SKM-1 (cell line): ENCODE results near the gene RIN1.
A peak's percentile ranks its signal among the peaks of the same experiment; 100 is the strongest.

Experiments used
- DNase-seq: peaks from one replicate; lab custom pipeline; 2025; ENCODE audit not compliant: unreplicated experiment; lab: John Stamatoyannopoulos, UW

Gene RIN1

GRCh38 chr11:66302656-66303055, 33.6 kb downstream of the RIN1 start:
- DNase-seq = no peak

GRCh38 chr11:66299186-66299585, 37.0 kb downstream of the RIN1 start:
- DNase-seq = no peak

- DNase-seq = no peak
Measured at GRCh38 chr11:66297610-66298009, 38.6 kb downstream of the RIN1 start.

- DNase-seq = no peak
Measured at GRCh38 chr11:66294626-66295620, 41.3 kb downstream of the RIN1 start.

- DNase-seq = no peak
Measured at GRCh38 chr11:66293777-66294625, 42.2 kb downstream of the RIN1 start.

GRCh38 chr11:66293352-66293751, 42.9 kb downstream of the RIN1 start:
- no peak for DNase-seq

- DNase-seq = no peak
Measured at GRCh38 chr11:66292543-66293332, 43.5 kb downstream of the RIN1 start.

GRCh38 chr11:66291706-66292542, 44.3 kb downstream of the RIN1 start, which contains the start of gene TMEM151A:
Gene TMEM151A (plus strand): TSS chr11:66291894. CDS start chr11:66292014, 120 bp downstream.
- no peak for DNase-seq

GRCh38 chr11:66291303-66291705, 44.9 kb downstream of the RIN1 start:
- no peak for DNase-seq

- DNase-seq = no peak
Measured at GRCh38 chr11:66290330-66290621, 46.0 kb downstream of the RIN1 start.

GRCh38 chr11:66289548-66290329, 46.5 kb downstream of the RIN1 start:
- DNase-seq = peak; percentile 46

- DNase-seq = peak; percentile 97
Measured at GRCh38 chr11:66288671-66289547, 47.3 kb downstream of the RIN1 start, which contains the start of gene YIF1A. Gene YIF1A (minus strand): TSS chr11:66289143. CDS start chr11:66288985, 158 bp downstream.

- DNase-seq = no peak
Measured at GRCh38 chr11:66287889-66288670, 48.2 kb downstream of the RIN1 start.

GRCh38 chr11:66287211-66287888, 48.9 kb downstream of the RIN1 start:
- no peak for DNase-seq

GRCh38 chr11:66286699-66287098, 49.5 kb downstream of the RIN1 start:
- no peak for DNase-seq

- DNase-seq = no peak
Measured at GRCh38 chr11:66285250-66285947, 50.8 kb downstream of the RIN1 start.
